ENCODE data around the gene KCTD17. TPM values are rescaled to one million over a fixed set of nuclear protein-coding genes. Genes with fewer than 3 reads are reported as not detected.

KCTD17 gene
- total RNA-seq, 1 donor from 2014 or later, result 35.1 TPM

GRCh38 chr22:37036655-37037377 lies 14.7 kb upstream of the KCTD17 start:
- no peak for FAIRE-seq
- DNase-seq (ENCODE audit: low spot score in 2 of 2), result no peak

GRCh38 chr22:37037669-37038068 lies 13.9 kb upstream of the KCTD17 start:
- FAIRE-seq (no peak), DNase-seq (ENCODE audit: low spot score in 2 of 2) (no peak)

GRCh38 chr22:37039466-37039865 lies 12.1 kb upstream of the KCTD17 start:
- DNase-seq (ENCODE audit: low spot score in 2 of 2) (no peak), FAIRE-seq (no peak)

GRCh38 chr22:37043209-37043827 lies 8.2 kb upstream of the KCTD17 start:
- FAIRE-seq, result no peak
- DNase-seq (ENCODE audit: low spot score in 2 of 2), result no peak

- DNase-seq (ENCODE audit: low spot score in 2 of 2) (no peak), FAIRE-seq (no peak)
Observed at GRCh38 chr22:37043828-37044538, 7.6 kb upstream of the KCTD17 start.

- FAIRE-seq, result no peak
- no peak for DNase-seq (ENCODE audit: low spot score in 2 of 2)
Observed at GRCh38 chr22:37044634-37045625, 6.6 kb upstream of the KCTD17 start.

GRCh38 chr22:37045958-37046357 lies 5.6 kb upstream of the KCTD17 start:
- FAIRE-seq (no peak), DNase-seq (ENCODE audit: low spot score in 2 of 2) (no peak)

- no peak for FAIRE-seq
- no peak for DNase-seq (ENCODE audit: low spot score in 2 of 2)
Observed at GRCh38 chr22:37046589-37046988, 5.0 kb upstream of the KCTD17 start.

- DNase-seq (ENCODE audit: low spot score in 2 of 2) (no peak), FAIRE-seq (no peak)
Observed at GRCh38 chr22:37047006-37047405, 4.5 kb upstream of the KCTD17 start.

GRCh38 chr22:37048133-37048532 lies 3.4 kb upstream of the KCTD17 start:
- no peak for FAIRE-seq

GRCh38 chr22:37049224-37049623 lies 2.3 kb upstream of the KCTD17 start:
- DNase-seq (ENCODE audit: low spot score in 2 of 2), result no peak

More at GRCh38 chr22:37048133-37048532, 3.4 kb upstream of the KCTD17 start:
- DNase-seq (ENCODE audit: low spot score in 2 of 2), result no peak

GRCh38 chr22:37050913-37051312 lies 629 bp upstream of the KCTD17 start:
- FAIRE-seq (no peak), DNase-seq (ENCODE audit: low spot score in 2 of 2) (no peak)

More at GRCh38 chr22:37049224-37049623, 2.3 kb upstream of the KCTD17 start:
- FAIRE-seq, result no peak

- no peak for FAIRE-seq
Observed at GRCh38 chr22:37052386-37053309, 1.1 kb downstream of the KCTD17 start.

GRCh38 chr22:37053310-37054055 lies 1.9 kb downstream of the KCTD17 start:
- FAIRE-seq, result no peak
- DNase-seq (ENCODE audit: low spot score in 2 of 2), result no peak

More at GRCh38 chr22:37052386-37053309, 1.1 kb downstream of the KCTD17 start:
- no peak for DNase-seq (ENCODE audit: low spot score in 2 of 2)

- DNase-seq (ENCODE audit: low spot score in 2 of 2) (no peak), FAIRE-seq (no peak)
Observed at GRCh38 chr22:37054056-37054395, 2.5 kb downstream of the KCTD17 start.

GRCh38 chr22:37054600-37055365 lies 3.2 kb downstream of the KCTD17 start:
- DNase-seq (ENCODE audit: low spot score in 2 of 2) (no peak), FAIRE-seq (no peak)

- no peak for FAIRE-seq
- no peak for DNase-seq (ENCODE audit: low spot score in 2 of 2)
Observed at GRCh38 chr22:37056246-37056645, 4.7 kb downstream of the KCTD17 start.

GRCh38 chr22:37057226-37057625 lies 5.7 kb downstream of the KCTD17 start:
- DNase-seq (ENCODE audit: low spot score in 2 of 2) (no peak), FAIRE-seq (no peak)
